Measurements from ENCODE around the gene PRR5. TPM values are rescaled to one million over a fixed set of nuclear protein-coding genes. Genes with fewer than 3 reads are reported as not detected.

The PRR5 gene
- total and polyA plus RNA-seq, 2 donors (not counting 1 experiment from before 2014, with no cell fraction given), result 18.4 to 36.1 TPM

DNA sequence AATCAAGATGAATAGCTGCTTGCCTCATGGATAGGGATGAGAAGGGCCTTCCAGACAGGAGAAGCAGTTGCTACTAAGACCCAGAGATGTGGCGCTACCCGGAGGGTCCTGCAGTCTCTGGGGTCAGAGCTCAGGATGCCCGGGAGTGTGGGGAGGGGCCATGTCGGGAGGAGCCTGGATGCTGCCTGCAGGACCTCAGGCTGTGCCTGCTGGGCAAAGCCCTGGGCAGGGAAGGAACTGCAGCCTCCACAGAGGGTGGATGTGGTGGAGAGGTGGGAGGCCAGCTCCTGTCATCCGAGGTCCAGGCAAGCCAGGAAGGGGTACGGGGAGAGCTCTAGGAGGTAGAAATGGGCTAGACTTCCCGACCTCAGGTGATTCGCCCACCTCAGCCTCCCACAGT lies 11.0 kb downstream of the PRR5 start:
- ATAC-seq (ENCODE audit: low read depth) (no peak), DNase-seq (no peak)
- Mint-ChIP-seq H3K27me3 (no peaks in the 10 kb centered on the region), H3K9me3 (ENCODE audit: insufficient read depth) (no peaks in the 10 kb centered on the region), H3K4me3 (no peak overlapping the region), H3K27ac (no peak overlapping the region), H3K4me1 (peaks cover 23% of the 10 kb centered on the region)
- no peak overlapping the region for H3K27ac ChIP-seq (ENCODE audit: low read length in 2 of 2)
- 95% methylated on average over 4 of the region's 8 CpGs for WGBS (ENCODE audit: insufficient coverage)
- intact Hi-C loops (cut with micrococcal nuclease), result no loop called here
- H3K4me3 ChIP-seq (ENCODE audit: control extremely low read depth in 1 of 5, extremely low read depth in 1 of 5, insufficient read depth in 1 of 5, low read depth in 2 of 5, low read length in 4 of 5), result no peak overlapping the region
- ChIA-PET CTCF (interaction anchor here (0.7 to 1.3 kb wide), 2 partner anchors 15 to 23 kb away, joined by 3 read pairs; no protein-coding TSS in a partner anchor), POLR2A (no interaction called here)
- no peaks in the 10 kb centered on the region for H4K20me1 ChIP-seq (ENCODE audit: control insufficient read depth, insufficient read depth, low read length, poor library complexity, severe bottlenecking)
- no peak overlapping the region for H2AFZ ChIP-seq (ENCODE audit: insufficient read depth, low read depth, low read length, poor library complexity, severe bottlenecking)
- H3K79me2 ChIP-seq (ENCODE audit: control insufficient read depth, insufficient read depth, low read length), result peaks cover 10% of the 10 kb centered on the region
- peaks cover 18 to 31% of the 10 kb centered on the region in 2 donors for H3K4me1 ChIP-seq (ENCODE audit: control insufficient read depth in 2 of 2, insufficient read depth in 2 of 2, low read length in 2 of 2)
- no peaks in the 10 kb centered on the region for H3K27me3 ChIP-seq (replicated peaks in 1 of 4; ENCODE audit: control extremely low read depth in 1 of 4, control insufficient read depth in 3 of 4, insufficient read depth in 4 of 4, low read length in 3 of 4)
- H3K4me2 ChIP-seq (replicated peaks; ENCODE audit: low read depth, low read length, poor library complexity, severe bottlenecking), result no peak overlapping the region
- H3K36me3 ChIP-seq (replicated peaks in 1 of 2; ENCODE audit: control extremely low read depth in 1 of 2, control insufficient read depth in 1 of 2, extremely low read depth in 1 of 2, insufficient read depth in 2 of 2, low read length in 1 of 2), result no peaks in the 10 kb centered on the region
- no peaks in the 10 kb centered on the region for H3K9me3 ChIP-seq (ENCODE audit: control extremely low read depth in 1 of 3, control insufficient read depth in 2 of 3, insufficient read depth in 1 of 3, low read length in 2 of 3)
- TF ChIP-seq, protein P1, sequence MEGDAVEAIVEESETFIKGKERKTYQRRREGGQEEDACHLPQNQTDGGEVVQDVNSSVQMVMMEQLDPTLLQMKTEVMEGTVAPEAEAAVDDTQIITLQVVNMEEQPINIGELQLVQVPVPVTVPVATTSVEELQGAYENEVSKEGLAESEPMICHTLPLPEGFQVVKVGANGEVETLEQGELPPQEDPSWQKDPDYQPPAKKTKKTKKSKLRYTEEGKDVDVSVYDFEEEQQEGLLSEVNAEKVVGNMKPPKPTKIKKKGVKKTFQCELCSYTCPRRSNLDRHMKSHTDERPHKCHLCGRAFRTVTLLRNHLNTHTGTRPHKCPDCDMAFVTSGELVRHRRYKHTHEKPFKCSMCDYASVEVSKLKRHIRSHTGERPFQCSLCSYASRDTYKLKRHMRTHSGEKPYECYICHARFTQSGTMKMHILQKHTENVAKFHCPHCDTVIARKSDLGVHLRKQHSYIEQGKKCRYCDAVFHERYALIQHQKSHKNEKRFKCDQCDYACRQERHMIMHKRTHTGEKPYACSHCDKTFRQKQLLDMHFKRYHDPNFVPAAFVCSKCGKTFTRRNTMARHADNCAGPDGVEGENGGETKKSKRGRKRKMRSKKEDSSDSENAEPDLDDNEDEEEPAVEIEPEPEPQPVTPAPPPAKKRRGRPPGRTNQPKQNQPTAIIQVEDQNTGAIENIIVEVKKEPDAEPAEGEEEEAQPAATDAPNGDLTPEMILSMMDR (IDR thresholded peaks at IDR 0.05), result no peak
- no peak for TF ChIP-seq EZH2 (IDR thresholded peaks at IDR 0.05; ENCODE audit: borderline replicate concordance, insufficient read depth, low read depth, low read length, poor library complexity, severe bottlenecking)
- no peak overlapping the region for H3K9ac ChIP-seq (ENCODE audit: low read length)

DNA sequence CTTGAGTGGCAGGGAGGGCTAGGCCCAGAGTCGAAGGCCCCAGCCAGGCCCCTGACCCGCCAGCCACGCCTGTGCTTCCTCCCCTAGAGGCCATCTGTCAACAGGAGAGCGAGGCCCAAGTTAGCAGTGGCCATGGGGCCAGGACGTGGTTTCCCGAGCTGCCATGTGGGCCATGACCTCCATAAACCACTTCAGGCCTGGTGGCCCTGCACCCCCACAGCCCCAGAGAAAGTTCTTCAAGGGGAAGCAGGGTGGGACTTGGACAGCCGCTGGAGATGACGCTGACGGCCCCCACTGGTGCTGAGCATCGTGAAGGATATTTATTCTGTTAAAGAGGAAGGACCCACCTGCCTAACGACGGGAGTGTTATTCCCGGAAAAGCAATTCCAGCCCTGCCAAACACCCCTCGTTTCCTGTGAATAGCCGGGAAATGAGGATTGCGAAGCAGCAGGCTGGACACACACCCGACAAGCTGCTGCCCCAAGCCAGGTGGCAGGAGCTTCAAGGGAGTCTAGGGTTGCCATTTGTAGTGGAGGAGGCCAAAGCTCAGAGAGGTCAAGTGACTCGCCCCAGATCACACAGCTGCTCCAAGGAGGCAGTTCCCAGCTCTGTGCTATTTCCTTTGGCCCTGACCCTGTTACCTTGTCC lies 12.8 kb downstream of the PRR5 start:
- H3K4me1 Mint-ChIP-seq, result peaks cover 26% of the 10 kb centered on the region
- CTCF ChIA-PET, result no interaction called here
- H2AFZ ChIP-seq (ENCODE audit: insufficient read depth, low read depth, low read length, poor library complexity, severe bottlenecking), result no peak overlapping the region

More for the DNA sequence above, 12.8 kb downstream of the PRR5 start:
- TF ChIP-seq, protein P1 (IDR thresholded peaks at IDR 0.05), result no peak
- Histone ChIP-seq H3K9ac (ENCODE audit: low read length) (no peak overlapping the region), H3K4me3 (ENCODE audit: control extremely low read depth in 1 of 5, extremely low read depth in 1 of 5, insufficient read depth in 1 of 5, low read depth in 2 of 5, low read length in 4 of 5) (no peak overlapping the region), H3K36me3 (replicated peaks in 1 of 2; ENCODE audit: control extremely low read depth in 1 of 2, control insufficient read depth in 1 of 2, extremely low read depth in 1 of 2, insufficient read depth in 2 of 2, low read length in 1 of 2) (no peaks in the 10 kb centered on the region), H3K27me3 (replicated peaks in 1 of 4; ENCODE audit: control extremely low read depth in 1 of 4, control insufficient read depth in 3 of 4, insufficient read depth in 4 of 4, low read length in 3 of 4) (no peaks in the 10 kb centered on the region), H3K4me1 (ENCODE audit: control insufficient read depth in 2 of 2, insufficient read depth in 2 of 2, low read length in 2 of 2) (peaks cover 17 to 37% of the 10 kb centered on the region in 2 donors), H3K79me2 (ENCODE audit: control insufficient read depth, insufficient read depth, low read length) (peaks cover 4% of the 10 kb centered on the region), H3K27ac (ENCODE audit: low read length in 2 of 2) (no peak overlapping the region), H4K20me1 (ENCODE audit: control insufficient read depth, insufficient read depth, low read length, poor library complexity, severe bottlenecking) (no peaks in the 10 kb centered on the region), H3K9me3 (ENCODE audit: control extremely low read depth in 1 of 3, control insufficient read depth in 2 of 3, insufficient read depth in 1 of 3, low read length in 2 of 3) (no peaks in the 10 kb centered on the region), H3K4me2 (replicated peaks; ENCODE audit: low read depth, low read length, poor library complexity, severe bottlenecking) (no peak overlapping the region)
- ATAC-seq (ENCODE audit: low read depth) (no peak), DNase-seq (no peak)
- POLR2A ChIA-PET, result no interaction called here
- Mint-ChIP-seq H3K27ac (no peak overlapping the region), H3K4me3 (no peak overlapping the region), H3K9me3 (ENCODE audit: insufficient read depth) (no peaks in the 10 kb centered on the region), H3K27me3 (no peaks in the 10 kb centered on the region)
- intact Hi-C loops (cut with micrococcal nuclease), result no loop called here
- 77% methylated on average over 18 of the region's 18 CpGs for WGBS (ENCODE audit: insufficient coverage)

Data from B cell (primary cell).